Transverse colon (tissue), 4 donors: Measurements from ENCODE around the gene AIG1.

Source experiments
- CTCF ChIP-seq, 5 experiments: fragments of 200-600 bp in 3 of 5; fragments of 450-650 bp in 2 of 5; sonication (generic) in 3 of 5; IDR thresholded peaks; 1 replicate in 2 of 5; 2 replicates in 3 of 5; pipeline ENCODE4 v1.5.1; 2016 to 2017; ENCODE audit warnings: antibody characterized with exemption in 5 of 5, inconsistent platforms in 3 of 5, mild to moderate bottlenecking in 2 of 5, moderate library complexity in 1 of 5
- POLR2A ChIP-seq: fragments of 450-650 bp; IDR thresholded peaks from one replicate; pipeline ENCODE4 v1.6.1; 2016; ENCODE audit warnings: antibody characterized with exemption, mild to moderate bottlenecking, moderate library complexity
- POLR2AphosphoS5 ChIP-seq, 3 donors: sonication (generic); formaldehyde crosslinking; IDR thresholded peaks; one replicate each; pipeline ENCODE4 v1.6.1; 2016; ENCODE audit warnings: antibody characterized with exemption in 3 of 3

- no peak for TF ChIP-seq POLR2A
- no peak for TF ChIP-seq CTCF (IDR thresholded peaks at IDR 0.05)
- TF ChIP-seq POLR2AphosphoS5 (IDR thresholded peaks at IDR 0.05), result no peak
These were observed 310.2 kb downstream of the AIG1 start for GRCh38 chr6:143370812-143371370.
